Stimulated activated naive CD8-positive, alpha-beta T cell treated with anti-CD3 and anti-CD28 coated beads, Interleukin-15, amount 100 ng/mL, for 72 hours (primary cell): ENCODE measurements around the gene ZNHIT1.

Experiments
- ATAC-seq: fragments of 150-1000 bp; cut with Tn5 transposase; 2 replicates; pipeline ENCODE4 v1.10.0; 2021; ENCODE audit warnings: mild to moderate bottlenecking, moderate library complexity
- DNase-seq, 2 donors: peaks; one replicate each; pipeline ENCODE4 v3.0.0; 2021 to 2022
- H3K27ac Mint-ChIP-seq, 2 donors: one replicate each; pipeline ENCODE4 v1.8.0; 2022; ENCODE audit warnings: mild to moderate bottlenecking in 2 of 2, mixed read lengths in 2 of 2, moderate library complexity in 2 of 2
- H3K27me3 Mint-ChIP-seq: one replicate; pipeline ENCODE4 v1.8.0; 2022; ENCODE audit warnings: mixed read lengths
- H3K4me1 Mint-ChIP-seq: one replicate; pipeline ENCODE4 v1.8.0; 2022; ENCODE audit warnings: mild to moderate bottlenecking, mixed read lengths
- H3K4me3 Mint-ChIP-seq, 2 donors: one replicate each; pipeline ENCODE4 v1.8.0; 2022; ENCODE audit warnings: mild to moderate bottlenecking in 2 of 2, mixed read lengths in 2 of 2, moderate library complexity in 1 of 2
- H3K9me3 Mint-ChIP-seq, 2 donors: one replicate each; pipeline ENCODE4 v1.8.0; 2022; ENCODE audit warnings: mixed read lengths in 2 of 2

The ZNHIT1 gene

DNA sequence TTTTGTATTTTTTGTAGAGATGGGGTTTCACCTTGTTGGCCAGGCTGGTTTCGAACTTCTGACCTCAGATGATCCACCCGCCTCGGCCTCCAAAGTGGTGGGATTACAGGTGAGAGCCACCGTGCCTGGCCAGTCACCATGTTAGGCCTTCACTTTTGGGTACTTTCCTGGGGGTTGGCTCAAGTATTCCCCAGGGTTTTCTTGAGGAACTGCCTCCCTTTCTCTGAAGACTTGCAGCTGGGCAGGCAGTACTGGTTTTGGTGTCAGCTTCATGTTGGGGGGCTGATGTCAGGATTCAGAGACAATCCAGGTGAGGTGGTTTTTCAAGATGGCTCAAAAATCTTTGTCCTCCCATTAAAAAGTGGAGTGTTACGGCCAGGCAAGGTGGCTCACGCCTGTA, 7.7 kb downstream of the ZNHIT1 start:
- Mint-ChIP-seq H3K4me3 (no peak overlapping the region), H3K27ac (no peak overlapping the region), H3K27me3 (no peaks in the 10 kb centered on the region), H3K4me1 (peaks cover 19% of the 10 kb centered on the region), H3K9me3 (no peaks in the 10 kb centered on the region)
- no peak for ATAC-seq
- DNase-seq: no peak

DNA sequence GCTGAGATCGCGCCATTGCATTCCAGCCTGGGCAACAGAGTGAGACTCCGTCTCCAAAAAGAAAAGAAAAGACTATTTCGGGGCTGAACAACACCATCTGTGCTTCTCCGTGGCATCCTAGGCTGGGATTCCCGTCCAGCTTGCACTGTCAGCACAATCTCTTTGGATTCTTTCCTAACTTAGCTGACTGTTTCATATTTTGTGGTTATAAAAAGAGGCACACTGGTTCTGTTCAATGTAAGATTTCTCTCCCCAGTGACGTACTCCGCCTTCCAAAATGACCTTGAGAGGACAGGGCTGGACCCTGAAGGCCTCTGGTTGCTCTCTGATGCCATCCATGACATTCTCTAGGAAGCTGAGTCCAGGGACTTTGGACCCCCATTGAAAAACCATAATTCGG, 8.8 kb downstream of the ZNHIT1 start:
- no peaks in the 10 kb centered on the region for H3K27me3 Mint-ChIP-seq
- ATAC-seq: no peak
- H3K4me3 Mint-ChIP-seq: no peak overlapping the region
- no peak for DNase-seq
- peaks cover 11% of the 10 kb centered on the region for H3K4me1 Mint-ChIP-seq
- no peaks in the 10 kb centered on the region for H3K9me3 Mint-ChIP-seq
- no peak overlapping the region for H3K27ac Mint-ChIP-seq

DNA sequence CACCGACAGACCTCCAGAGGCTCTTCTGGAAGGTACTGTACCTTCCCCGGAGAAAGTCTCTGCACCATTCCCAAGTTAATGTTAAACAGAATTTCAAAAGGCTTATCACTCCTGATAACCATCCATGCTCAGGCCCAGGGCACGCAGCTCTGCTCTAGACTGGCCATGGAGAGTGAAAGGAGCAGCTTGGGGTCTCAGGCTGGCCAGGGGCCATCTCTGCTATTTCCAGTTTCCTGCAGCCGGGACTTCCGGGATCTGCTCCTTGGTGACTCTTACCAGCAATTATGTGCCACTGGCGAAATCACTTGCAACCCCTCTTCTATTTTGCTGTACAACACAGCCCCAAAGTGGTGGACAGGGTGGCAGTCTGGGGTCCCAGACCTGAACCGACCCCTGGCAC, 13.7 kb downstream of the ZNHIT1 start:
- H3K9me3 Mint-ChIP-seq: no peaks in the 10 kb centered on the region
- ATAC-seq (no peak), DNase-seq (no peak)
- H3K4me3 Mint-ChIP-seq: peak overlapping the region in 1 of 2 donors; percentile 14
- peak overlapping the region in 1 of 2 donors; percentile 55 for H3K27ac Mint-ChIP-seq
- H3K27me3 Mint-ChIP-seq: no peaks in the 10 kb centered on the region
- peaks cover 7% of the 10 kb centered on the region for H3K4me1 Mint-ChIP-seq

DNA sequence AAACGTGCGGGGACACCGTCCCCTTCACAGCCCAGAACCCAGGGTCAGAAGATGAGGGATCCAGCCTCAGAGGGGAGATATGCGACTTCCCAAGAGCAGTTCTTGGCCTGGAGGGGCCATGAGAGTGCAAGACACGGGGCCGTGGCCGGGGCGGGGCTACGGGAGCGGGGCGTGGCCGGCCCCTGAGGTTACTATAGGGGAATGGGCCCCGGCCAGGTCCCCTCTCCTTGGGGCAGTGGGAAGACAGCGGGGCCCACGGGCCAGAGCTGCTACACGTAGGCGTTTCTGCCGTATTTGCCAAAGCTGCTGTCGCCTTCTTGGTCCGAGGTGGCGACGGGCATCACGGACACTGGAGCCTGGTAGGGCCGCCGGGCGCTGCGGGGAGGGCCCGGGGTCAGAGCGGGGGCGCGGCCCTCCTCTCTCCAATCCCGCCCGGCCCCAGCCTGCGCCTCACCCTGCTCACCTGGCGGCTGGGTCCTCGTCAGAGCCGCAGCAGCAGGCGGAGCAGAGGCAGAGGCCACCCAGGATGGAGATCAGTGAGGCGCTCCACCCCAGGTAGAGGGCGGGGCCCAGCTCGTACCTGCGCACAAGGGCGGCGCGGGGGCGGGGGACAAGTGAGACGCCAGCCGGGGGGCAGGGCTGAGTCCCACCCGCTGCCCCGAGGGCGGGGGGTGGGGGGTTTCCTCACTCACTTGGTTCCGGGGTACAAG, 14.3 kb downstream of the ZNHIT1 start:
- no peak overlapping the region for H3K4me3 Mint-ChIP-seq
- no peaks in the 10 kb centered on the region for H3K9me3 Mint-ChIP-seq

DNA sequence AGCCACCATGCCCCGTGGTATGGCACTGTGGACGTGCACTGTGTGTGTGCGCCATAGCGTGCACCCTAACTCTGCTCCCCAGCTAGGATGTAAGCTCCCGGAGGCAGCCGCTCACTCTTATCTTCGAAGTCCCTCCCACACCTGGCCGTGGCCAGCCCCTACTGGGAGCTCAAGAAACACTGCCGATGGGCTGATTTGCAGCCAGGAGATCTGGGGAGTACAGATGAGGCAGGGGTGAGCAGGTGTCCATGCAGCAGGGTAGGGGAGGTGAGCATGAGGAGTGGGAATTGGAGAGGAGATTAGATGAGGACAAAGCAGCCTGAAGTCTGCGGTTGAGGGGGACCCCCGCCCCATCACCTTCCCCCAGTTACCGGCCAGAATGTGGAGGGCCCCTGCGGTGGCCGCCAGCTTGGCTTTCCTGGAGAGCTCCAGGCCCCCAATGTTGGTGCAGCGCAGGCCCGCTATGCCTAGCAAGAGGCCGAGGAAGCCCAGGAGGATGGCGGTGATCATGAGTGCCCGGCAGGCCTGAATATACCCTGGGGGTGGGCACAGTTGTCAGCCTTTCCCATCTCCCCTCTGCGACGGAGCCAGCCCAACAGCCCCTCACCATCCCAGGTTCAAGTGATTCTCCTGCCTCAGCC, 16.1 kb downstream of the ZNHIT1 start:
- H3K27ac Mint-ChIP-seq: peak overlapping the region in 1 of 2 donors; percentile 82
- H3K27me3 Mint-ChIP-seq: no peaks in the 10 kb centered on the region
- DNase-seq (no peak), ATAC-seq (no peak)
- H3K9me3 Mint-ChIP-seq: no peaks in the 10 kb centered on the region
- no peak overlapping the region for H3K4me3 Mint-ChIP-seq
- peaks cover 11% of the 10 kb centered on the region for H3K4me1 Mint-ChIP-seq

More for the DNA sequence above, 14.3 kb downstream of the ZNHIT1 start:
- no peaks in the 10 kb centered on the region for H3K27me3 Mint-ChIP-seq
- peak; percentile 41 for ATAC-seq
- H3K4me1 Mint-ChIP-seq: peaks cover 7% of the 10 kb centered on the region
- DNase-seq: no peak
- H3K27ac Mint-ChIP-seq: no peak overlapping the region

DNA sequence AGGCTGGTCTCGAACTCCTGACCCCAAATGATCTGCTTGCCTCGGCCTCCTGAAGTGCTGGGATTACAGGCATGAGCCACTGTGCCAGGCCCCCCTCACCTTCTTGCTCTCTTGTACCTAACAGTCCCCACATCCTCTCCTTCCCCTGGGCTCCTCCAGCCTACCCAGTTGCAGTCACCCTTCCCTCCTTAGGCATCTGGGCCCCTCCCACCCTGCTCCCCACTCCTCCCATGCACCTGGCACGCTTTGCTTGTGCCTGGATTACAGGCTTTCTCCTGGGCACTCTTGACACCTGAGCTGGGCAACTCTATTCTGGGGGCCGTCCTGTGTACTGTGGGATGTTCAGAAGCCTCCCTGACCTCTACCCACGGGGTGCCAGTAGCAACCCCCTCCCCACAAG, 16.7 kb downstream of the ZNHIT1 start:
- ATAC-seq (no peak), DNase-seq (no peak)
- Mint-ChIP-seq H3K4me1 (peaks cover 12% of the 10 kb centered on the region), H3K4me3 (no peak overlapping the region), H3K27ac (peak overlapping the region in 1 of 2 donors; percentile 82), H3K27me3 (no peaks in the 10 kb centered on the region), H3K9me3 (no peaks in the 10 kb centered on the region)

DNA sequence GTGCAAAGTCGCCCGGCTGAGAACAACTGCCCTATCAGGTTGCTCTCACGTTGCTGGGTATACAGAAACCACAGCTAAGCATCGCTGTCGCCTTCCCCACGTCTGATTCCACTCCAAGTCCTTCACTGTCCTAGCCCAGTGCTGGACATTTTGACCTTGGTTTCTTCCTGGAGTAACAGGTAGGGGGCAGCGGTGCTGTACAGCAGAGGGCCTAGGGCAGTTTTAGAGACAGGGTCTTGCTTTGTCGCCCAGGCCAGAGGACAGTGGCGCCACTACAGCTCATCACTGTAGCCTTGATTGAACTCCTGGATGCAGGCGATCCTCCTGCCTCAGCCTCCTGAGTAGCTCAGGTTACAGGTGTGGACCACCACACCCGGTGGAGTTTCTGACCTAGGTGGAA, 17.1 kb downstream of the ZNHIT1 start:
- Mint-ChIP-seq H3K4me1 (peaks cover 12% of the 10 kb centered on the region), H3K27me3 (no peaks in the 10 kb centered on the region), H3K9me3 (no peaks in the 10 kb centered on the region), H3K27ac (peak overlapping the region in 1 of 2 donors; percentile 82), H3K4me3 (no peak overlapping the region)
- DNase-seq: no peak
- no peak for ATAC-seq

DNA sequence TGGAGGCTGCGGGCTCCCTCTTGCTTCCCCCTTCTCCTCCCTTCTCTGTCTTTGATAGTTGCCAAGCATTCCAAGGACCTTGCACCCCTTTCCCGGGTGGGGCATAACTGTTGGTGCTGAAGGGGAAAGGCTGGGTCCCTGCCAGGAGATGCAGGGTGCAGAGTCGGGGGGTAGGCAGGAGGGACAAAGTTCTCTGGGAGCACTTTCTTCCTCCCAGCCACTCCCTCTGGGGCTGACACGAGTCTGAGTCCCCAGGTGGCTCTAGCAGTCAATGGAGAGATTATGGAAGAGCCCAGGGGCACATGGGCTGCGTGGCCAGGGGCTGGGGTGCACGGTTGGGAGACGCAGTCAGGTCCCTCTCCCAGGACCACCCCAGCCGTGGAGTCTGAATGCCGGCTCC, 17.6 kb downstream of the ZNHIT1 start:
- peak overlapping the region in 1 of 2 donors; percentile 82 for H3K27ac Mint-ChIP-seq
- DNase-seq: no peak
- no peak for ATAC-seq
- H3K9me3 Mint-ChIP-seq: no peaks in the 10 kb centered on the region
- H3K4me3 Mint-ChIP-seq: no peak overlapping the region
- H3K4me1 Mint-ChIP-seq: peaks cover 10% of the 10 kb centered on the region
- no peaks in the 10 kb centered on the region for H3K27me3 Mint-ChIP-seq

DNA sequence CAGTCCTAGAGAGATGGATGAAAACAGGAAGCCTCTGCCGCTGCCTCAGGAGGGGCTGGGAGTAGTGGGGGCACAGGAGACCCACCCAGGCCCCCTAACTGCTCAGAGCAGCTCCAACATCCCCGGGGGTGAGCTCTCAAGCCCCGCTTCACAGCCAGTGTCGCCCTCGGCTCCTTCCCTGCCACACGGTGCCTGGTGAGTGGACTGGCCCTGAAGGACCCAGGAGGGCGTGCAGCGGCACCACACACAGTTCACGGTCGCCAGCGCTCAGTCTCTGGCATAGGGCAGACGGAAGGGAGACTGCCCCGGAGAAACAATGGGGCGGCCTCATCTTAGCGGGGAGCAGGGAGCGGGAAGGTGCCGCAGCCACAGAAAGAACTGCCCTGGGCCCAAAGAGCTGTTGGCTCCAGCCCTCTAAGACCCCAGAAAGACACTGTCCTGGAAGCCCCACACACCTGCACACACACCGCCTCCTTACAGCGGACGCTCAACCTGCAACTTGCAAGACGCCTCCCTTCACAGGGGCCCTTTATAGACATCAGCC, 18.4 kb downstream of the ZNHIT1 start:
- no peaks in the 10 kb centered on the region for H3K27me3 Mint-ChIP-seq
- ATAC-seq (peak; percentile 10), DNase-seq (no peak)
- no peak overlapping the region for H3K27ac Mint-ChIP-seq
- H3K4me3 Mint-ChIP-seq: no peak overlapping the region
- H3K9me3 Mint-ChIP-seq: no peaks in the 10 kb centered on the region
- H3K4me1 Mint-ChIP-seq: peaks cover 11% of the 10 kb centered on the region

DNA sequence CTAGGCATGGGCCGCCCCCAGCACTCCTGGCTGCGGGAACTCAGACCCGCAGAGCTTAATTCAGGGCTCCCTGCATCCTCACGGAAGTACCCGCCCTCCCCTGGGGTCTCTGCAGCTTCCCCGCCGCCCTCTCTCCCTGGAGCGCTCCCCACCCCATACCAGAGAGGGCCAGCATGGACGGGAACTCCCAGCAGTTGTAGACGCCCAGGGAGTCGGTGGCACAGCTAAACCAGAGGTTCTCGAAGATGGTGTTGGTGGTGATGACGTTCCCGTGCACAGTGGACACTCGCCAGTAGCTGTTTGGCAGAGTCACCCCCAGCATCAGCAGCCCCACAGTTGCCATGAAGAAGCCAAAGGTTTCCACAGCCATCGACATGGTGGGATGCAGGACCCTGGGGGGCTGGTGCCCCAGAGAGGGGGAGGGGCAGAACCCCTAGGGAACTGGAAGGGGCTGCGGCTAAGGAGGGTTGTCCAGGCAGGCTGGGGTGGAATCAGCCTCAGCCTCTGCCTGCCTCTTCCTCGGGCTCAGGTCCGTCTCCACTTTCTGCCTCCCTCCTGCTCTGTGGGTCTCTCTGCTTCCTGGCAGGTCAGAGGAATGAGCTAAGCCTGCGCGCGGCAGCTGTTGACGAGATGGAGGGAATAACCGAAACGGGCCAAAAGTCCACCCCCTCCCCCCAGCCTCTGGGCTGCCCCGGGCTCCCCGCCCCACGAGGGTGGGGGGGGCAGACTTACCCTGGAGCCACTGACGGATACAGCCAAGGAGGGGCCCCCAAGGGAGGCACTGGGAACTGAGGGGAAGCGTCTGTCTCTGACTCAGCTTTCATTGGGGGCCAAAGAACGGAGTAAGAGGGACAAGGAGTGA, 19.5 kb downstream of the ZNHIT1 start, which contains the start of gene CLDN15:
Gene CLDN15, minus strand, starts transcription at position 597 of the 862 bp plus-strand sequence. Its CDS starts 221 bp downstream, at position 376.
- H3K9me3 Mint-ChIP-seq: no peaks in the 10 kb centered on the region
- no peak within 1 kb of the TSS for H3K4me3 Mint-ChIP-seq
- H3K27ac Mint-ChIP-seq: peak within 1 kb of the TSS; percentile 69 to 94
- no peak for ATAC-seq
- DNase-seq: no peak
- peaks cover 11% of the 10 kb centered on the region for H3K4me1 Mint-ChIP-seq
- H3K27me3 Mint-ChIP-seq: no peaks in the 10 kb centered on the region

DNA sequence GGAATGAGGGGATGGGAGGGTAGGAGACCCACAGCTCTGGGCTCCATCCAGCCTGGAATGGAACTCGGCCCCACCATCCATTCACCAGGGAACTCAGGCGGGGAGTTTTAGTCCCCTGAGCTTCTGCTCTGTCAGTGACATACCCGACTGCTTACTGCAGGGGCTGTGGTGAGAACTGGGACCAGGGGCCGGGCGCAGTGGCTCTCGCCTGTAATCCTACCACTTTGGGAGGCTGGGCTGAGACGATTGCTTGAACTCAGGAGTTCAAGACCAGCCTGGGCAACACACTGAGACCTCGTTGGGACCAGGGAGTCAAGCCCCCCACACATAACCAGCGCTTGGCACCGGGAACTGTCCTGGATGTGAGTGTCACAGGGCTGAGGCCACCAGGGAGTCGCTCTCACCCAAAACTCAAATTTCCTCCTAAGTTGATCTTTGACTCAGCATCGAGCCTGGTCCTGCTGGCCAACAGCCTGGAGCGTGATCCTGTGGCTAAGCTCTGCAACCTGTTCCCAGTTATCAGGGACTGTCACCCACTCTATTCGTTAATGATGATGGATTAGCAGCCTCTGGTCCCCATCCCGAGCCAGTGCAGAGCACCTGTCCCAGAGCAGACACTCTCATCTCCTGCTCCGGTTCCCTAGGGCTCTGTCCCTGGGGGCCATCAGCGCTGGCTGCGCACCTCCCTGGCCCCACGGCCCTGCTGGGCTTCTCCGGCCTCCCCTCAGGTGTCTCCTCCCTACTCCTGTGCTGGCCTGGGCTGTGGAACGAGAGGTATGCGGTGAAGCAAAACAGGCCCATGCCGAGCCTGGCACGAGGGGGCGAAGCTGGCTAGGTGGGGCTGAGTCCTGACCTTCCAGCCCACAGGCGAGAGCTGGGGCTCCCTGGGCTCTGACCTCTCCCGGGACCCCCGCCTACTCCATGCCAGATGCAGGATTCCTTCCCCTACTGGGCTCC, 20.5 kb downstream of the ZNHIT1 start:
- H3K4me1 Mint-ChIP-seq: peaks cover 19% of the 10 kb centered on the region
- H3K27ac Mint-ChIP-seq: peak overlapping the region in 1 of 2 donors; percentile 94
- H3K27me3 Mint-ChIP-seq: no peaks in the 10 kb centered on the region
- ATAC-seq (no peak), DNase-seq (no peak)
- H3K4me3 Mint-ChIP-seq: no peak overlapping the region
- no peaks in the 10 kb centered on the region for H3K9me3 Mint-ChIP-seq

DNA sequence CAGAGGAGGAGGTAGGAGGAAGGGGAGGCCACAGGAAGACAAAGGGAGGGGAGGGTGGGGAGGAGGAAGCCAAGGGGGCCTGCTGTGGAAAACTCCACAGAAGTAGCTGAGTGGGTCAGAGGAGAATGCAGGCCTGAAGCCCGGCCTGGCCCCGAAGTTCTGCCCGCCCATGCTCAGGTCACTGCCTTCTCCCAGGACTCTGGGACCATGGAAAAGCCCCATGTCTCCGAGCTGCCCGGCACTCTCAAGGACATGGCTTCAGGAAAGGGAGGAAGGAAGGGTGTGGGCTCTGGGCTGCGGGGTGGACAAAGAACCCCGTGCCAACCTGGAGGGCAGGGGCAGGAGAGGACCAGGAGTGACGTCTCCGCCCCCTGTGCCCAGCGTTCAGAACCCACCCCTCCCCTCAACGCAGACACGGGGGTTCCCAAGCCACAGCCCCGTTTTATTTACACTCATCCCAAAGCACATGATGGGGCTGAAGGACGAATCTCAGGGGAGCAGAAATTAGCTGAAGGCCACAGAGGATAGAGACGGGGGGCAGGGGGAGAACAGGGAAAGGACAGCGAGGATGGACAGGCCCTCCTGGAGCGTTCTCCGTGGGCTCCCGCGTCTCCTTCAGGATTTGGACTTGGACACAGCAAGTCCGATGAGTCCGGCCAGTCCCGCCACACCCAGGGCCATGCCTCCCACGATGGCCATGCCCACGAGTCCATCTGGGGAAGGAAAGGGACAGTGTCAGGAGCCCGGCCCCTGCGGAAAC, 21.4 kb downstream of the ZNHIT1 start:
- H3K27ac Mint-ChIP-seq: no peak overlapping the region
- DNase-seq: no peak
- peaks cover 27% of the 10 kb centered on the region for H3K4me1 Mint-ChIP-seq
- no peaks in the 10 kb centered on the region for H3K27me3 Mint-ChIP-seq
- H3K9me3 Mint-ChIP-seq: no peaks in the 10 kb centered on the region
- no peak for ATAC-seq
- H3K4me3 Mint-ChIP-seq: no peak overlapping the region

DNA sequence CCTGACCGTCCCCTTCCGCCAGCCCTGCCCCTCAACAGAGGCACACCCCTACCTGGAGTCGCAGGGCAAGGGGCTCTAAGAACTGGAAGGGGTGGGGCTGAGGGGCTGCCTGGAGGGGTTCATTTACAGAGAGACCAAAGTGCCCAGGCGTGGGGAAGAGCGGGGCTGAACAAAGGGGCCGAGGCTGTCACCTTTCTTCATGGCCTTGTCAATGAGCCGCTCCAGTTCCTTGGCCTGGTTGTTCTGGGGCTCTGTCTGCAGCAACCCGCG, 21.9 kb downstream of the ZNHIT1 start:
- H3K27ac Mint-ChIP-seq: no peak overlapping the region
- no peaks in the 10 kb centered on the region for H3K27me3 Mint-ChIP-seq
- H3K4me3 Mint-ChIP-seq: no peak overlapping the region
- ATAC-seq: no peak
- no peak for DNase-seq
- H3K4me1 Mint-ChIP-seq: peaks cover 32% of the 10 kb centered on the region
- H3K9me3 Mint-ChIP-seq: no peaks in the 10 kb centered on the region

DNA sequence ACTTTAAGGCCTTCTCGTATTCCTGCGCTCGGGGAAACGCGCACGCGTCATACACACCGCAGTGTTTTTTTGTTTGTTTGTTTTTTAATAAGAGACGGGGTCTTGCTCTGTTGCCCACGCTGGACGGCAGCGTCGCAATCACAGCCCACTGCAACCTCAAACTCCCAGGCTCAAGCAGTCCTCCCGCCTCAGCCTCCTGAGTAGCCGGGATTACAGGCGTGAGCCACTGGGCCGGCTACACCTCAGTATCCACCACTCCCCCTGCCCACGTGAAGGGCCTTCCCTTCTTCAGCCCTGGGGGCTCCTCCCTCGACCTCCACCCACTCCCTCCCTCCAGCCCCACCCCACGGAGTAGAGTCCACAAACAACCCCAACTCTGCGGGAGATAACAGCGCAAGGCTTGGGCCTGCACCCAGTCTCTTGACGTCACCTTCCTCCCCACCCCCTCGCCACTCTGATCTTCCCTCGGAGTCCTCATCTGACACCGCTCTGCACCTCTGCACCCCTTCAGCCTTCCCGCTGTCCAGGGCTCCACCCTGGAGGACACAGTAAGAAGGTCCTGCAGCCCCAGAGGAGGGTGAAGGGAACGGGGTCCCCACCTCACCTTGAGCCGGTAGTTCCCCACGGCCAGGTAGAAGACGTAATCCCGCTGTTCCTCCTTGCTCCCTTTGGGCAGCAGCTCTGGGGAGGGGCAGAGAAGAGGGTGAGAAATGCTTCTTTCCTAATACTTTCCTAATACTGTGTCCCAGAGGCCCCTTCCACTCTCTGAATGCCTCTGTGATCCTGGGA, 22.5 kb downstream of the ZNHIT1 start:
- Mint-ChIP-seq H3K27me3 (no peaks in the 10 kb centered on the region), H3K4me1 (peaks cover 37% of the 10 kb centered on the region), H3K27ac (no peak overlapping the region), H3K9me3 (no peaks in the 10 kb centered on the region), H3K4me3 (no peak overlapping the region)
- DNase-seq (no peak), ATAC-seq (no peak)
